ENCODE data around the gene VCAM1.
"Not testable (repeated sequence)": the region's sequence is repeated elsewhere in the genome, so short reads cannot be mapped to it uniquely, and the experiment has no call there.

Gene VCAM1

GRCh38 chr1:100773444-100773843 is 53.9 kb downstream of the VCAM1 start:
- TF ChIP-seq CTCF (conservative IDR thresholded peaks at IDR 0.05; ENCODE audit: low read depth, low read length) = no peak
- no peak for DNase-seq (ENCODE audit: low read depth)

DNA sequence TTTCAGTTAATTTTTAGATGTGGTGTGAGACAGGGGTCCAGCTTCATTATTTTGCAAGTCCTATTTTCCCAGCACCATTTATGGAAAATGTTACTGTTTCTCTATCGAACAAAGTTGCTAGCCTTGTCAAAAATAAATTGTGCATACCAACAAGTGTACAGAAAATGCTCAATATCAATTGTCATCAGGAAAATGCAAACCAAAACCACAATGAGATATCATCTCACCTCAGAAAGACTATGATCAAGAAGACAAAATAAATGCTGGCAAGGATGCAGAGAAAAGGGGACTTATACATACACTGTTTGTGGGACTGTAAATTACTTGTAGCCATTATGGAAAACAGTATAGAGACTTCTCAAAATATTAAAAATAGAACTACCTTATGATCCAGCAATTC is 54.8 kb downstream of the VCAM1 start:
- TF ChIP-seq CTCF (conservative IDR thresholded peaks at IDR 0.05; ENCODE audit: low read depth, low read length) = no peak
- DNase-seq (ENCODE audit: low read depth) = no peak
- H3K4me3 ChIP-seq (ENCODE audit: low read length) = no peak overlapping the region

More at GRCh38 chr1:100773444-100773843, 53.9 kb downstream of the VCAM1 start:
- H3K4me3 ChIP-seq (ENCODE audit: low read length) = no peak overlapping the region

DNA sequence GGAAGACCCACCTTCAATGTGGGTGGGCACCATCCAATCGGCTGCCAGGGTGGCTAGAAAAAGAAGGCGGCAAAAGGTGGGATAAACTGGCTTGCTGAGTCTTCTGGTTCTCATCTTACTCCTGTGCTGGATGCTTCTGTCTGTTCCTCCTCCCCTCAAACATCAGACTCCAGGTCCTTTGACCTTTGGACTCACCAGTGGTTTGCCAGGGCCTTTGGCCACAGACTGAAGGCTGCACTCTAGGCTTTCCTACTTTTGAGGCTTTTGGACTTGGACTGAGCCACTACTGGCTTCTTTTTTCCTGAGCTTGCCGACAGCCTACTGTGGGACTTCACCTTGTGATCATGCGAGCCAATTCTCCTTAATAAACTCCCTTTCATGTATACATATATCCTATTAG is 55.9 kb downstream of the VCAM1 start:
- no peak for TF ChIP-seq CTCF (conservative IDR thresholded peaks at IDR 0.05; ENCODE audit: low read depth, low read length)
- no peak overlapping the region for H3K4me3 ChIP-seq (ENCODE audit: low read length)
- DNase-seq (ENCODE audit: low read depth) = no peak

- DNase-seq (ENCODE audit: low read depth) = no peak
- no peak overlapping the region for H3K4me3 ChIP-seq (ENCODE audit: low read length)
- no peak for TF ChIP-seq CTCF (conservative IDR thresholded peaks at IDR 0.05; ENCODE audit: low read depth, low read length)
Observed at GRCh38 chr1:100778748-100779147, 59.2 kb downstream of the VCAM1 start.

DNA sequence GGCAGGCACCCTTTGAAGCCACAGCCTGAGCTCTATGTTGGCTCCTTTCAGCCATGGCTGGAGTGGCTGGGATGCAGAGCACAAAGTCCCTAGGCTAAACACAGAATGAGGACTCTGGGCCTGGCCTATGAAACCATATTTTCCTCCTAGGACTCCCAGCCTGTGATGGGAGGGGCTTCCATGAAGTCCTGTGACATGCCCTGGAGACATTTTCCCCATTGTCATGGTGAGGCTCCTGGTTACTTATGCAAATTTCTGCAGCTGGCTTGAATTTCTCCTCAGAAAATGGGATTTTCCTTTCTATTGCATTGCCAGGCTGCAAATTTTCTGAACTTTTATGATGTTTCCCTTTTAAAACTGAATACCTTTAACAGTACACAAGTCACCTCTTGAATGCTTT is 61.3 kb downstream of the VCAM1 start:
- TF ChIP-seq CTCF (conservative IDR thresholded peaks at IDR 0.05; ENCODE audit: low read depth, low read length) = no peak
- H3K4me3 ChIP-seq (ENCODE audit: low read length) = no peak overlapping the region
- DNase-seq (ENCODE audit: low read depth) = no peak

DNA sequence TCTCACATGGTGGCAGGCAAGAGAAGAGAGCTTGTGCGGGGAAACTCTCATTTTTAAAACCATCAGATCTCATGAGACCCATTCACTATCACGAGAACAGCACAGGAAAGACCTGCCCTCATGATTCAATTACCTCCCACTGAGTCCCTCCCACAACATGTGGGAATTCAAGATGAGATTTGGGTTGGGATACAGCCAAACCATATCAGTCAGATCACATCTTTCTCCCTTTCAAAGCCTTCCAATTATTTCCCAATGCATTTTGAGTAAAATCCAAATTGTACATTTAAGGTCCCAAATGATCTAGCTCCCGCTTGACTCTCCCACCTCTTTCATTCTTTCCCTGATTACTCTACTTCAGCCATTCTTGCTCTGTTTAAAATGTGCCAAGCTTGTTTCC is 62.2 kb downstream of the VCAM1 start:
- H3K4me3 ChIP-seq (ENCODE audit: low read length); DNase-seq (ENCODE audit: low read depth): not testable (repeated sequence)

- no peak for DNase-seq (ENCODE audit: low read depth)
- TF ChIP-seq CTCF (conservative IDR thresholded peaks at IDR 0.05; ENCODE audit: low read depth, low read length) = no peak
- H3K4me3 ChIP-seq (ENCODE audit: low read length) = no peak overlapping the region
Observed at GRCh38 chr1:100782473-100783039, 63.0 kb downstream of the VCAM1 start.

Data from retinal pigment epithelial cell (primary cell).